DOHH2 (cell line): Measurements from ENCODE around the gene ALKBH3.
A peak's percentile ranks its signal among the peaks of the same experiment; 100 is the strongest.

Source experiments
- H3F3A ChIP-seq: fragments of 200-600 bp; sonication (generic), shearing (Covaris generic); 2 replicates; pipeline ENCODE4 v1.6.0; 2016; ENCODE audit warnings: antibody characterized with exemption, mild to moderate bottlenecking; ENCODE audit not compliant: control insufficient read depth, insufficient read depth
- H3K27ac ChIP-seq: fragments of 200-600 bp; sonication (generic); 2 replicates; pipeline ENCODE4 v1.5.1; 2014; ENCODE audit warnings: low read depth, mild to moderate bottlenecking, low read length, moderate library complexity
- H3K27me3 ChIP-seq: fragments of 200-600 bp; sonication (generic); 2 replicates; pipeline ENCODE4 v1.6.1; 2014; ENCODE audit warnings: mild to moderate bottlenecking, low read length, mixed read lengths; ENCODE audit not compliant: control insufficient read depth
- H3K36me3 ChIP-seq: fragments of 200-600 bp; sonication (generic); 2 replicates; pipeline ENCODE4 v1.6.1; 2014; ENCODE audit warnings: mild to moderate bottlenecking, low read length, moderate library complexity, mixed read lengths; ENCODE audit not compliant: control insufficient read depth
- H3K4me1 ChIP-seq: fragments of 200-600 bp; sonication (generic); 2 replicates; pipeline ENCODE4 v1.6.1; 2014; ENCODE audit warnings: mild to moderate bottlenecking, low read length, mixed read lengths; ENCODE audit not compliant: control insufficient read depth
- H3K4me2 ChIP-seq: fragments of 200-600 bp; sonication (generic); 2 replicates; pipeline ENCODE4 v1.6.0; 2014; ENCODE audit warnings: mild to moderate bottlenecking, low read length, moderate library complexity
- H3K4me3 ChIP-seq: fragments of 200-600 bp; sonication (generic); 2 replicates; pipeline ENCODE4 v1.5.1; 2014; ENCODE audit warnings: mild to moderate bottlenecking, low read length, mixed read lengths
- H3K79me2 ChIP-seq: fragments of 200-600 bp; sonication (generic); 2 replicates; pipeline ENCODE4 v1.6.1; 2014; ENCODE audit warnings: mild to moderate bottlenecking, low read length, mixed read lengths; ENCODE audit not compliant: control insufficient read depth
- H3K9me2 ChIP-seq: fragments of 200-600 bp; sonication (generic); replicated peaks from 2 replicates; pipeline ENCODE4 v1.6.1; 2014; ENCODE audit warnings: mild to moderate bottlenecking, low read length, mixed read lengths; ENCODE audit not compliant: control insufficient read depth
- H3K9me3 ChIP-seq: fragments of 200-600 bp; sonication (generic); 2 replicates; pipeline ENCODE4 v1.6.1; 2014; ENCODE audit warnings: antibody characterized with exemption, low read length, mixed read lengths; ENCODE audit not compliant: control insufficient read depth, insufficient read depth
- H4K20me1 ChIP-seq: fragments of 200-600 bp; sonication (generic); 2 replicates; pipeline ENCODE4 v1.6.0; 2014; ENCODE audit warnings: low read depth, mild to moderate bottlenecking, antibody characterized with exemption, low read length, moderate library complexity; ENCODE audit not compliant: control insufficient read depth, insufficient read depth
- CTCF ChIP-seq: fragments of 200-600 bp; sonication (generic); IDR thresholded peaks from one replicate; pipeline ENCODE4 v1.5.1; 2014; ENCODE audit warnings: antibody characterized with exemption, mild to moderate bottlenecking, low read depth, low read length; ENCODE audit not compliant: poor library complexity, severe bottlenecking
- EZH2phosphoT487 ChIP-seq: fragments of 200-600 bp; sonication (generic); IDR thresholded peaks from 2 replicates; pipeline ENCODE4 v1.6.1; 2017; ENCODE audit warnings: borderline replicate concordance, mild to moderate bottlenecking, antibody characterized with exemption, low read length, moderate library complexity, mixed read lengths

The ALKBH3 gene

GRCh38 chr11:43936076-43936475, 55.4 kb downstream of the ALKBH3 start:
- no peaks in the 10 kb centered on the region for H3F3A ChIP-seq
- no peak overlapping the region for H3K4me3 ChIP-seq
- no peaks in the 10 kb centered on the region for H3K9me2 ChIP-seq
- no peak overlapping the region for H3K4me2 ChIP-seq
- no peaks in the 10 kb centered on the region for H3K4me1 ChIP-seq
- H3K36me3 ChIP-seq = no peaks in the 10 kb centered on the region
- no peaks in the 10 kb centered on the region for H3K9me3 ChIP-seq
- H3K27me3 ChIP-seq = peaks cover 2% of the 10 kb centered on the region
- TF ChIP-seq CTCF (no peak), EZH2phosphoT487 (no peak)
- no peak overlapping the region for H3K27ac ChIP-seq
- no peaks in the 10 kb centered on the region for H4K20me1 ChIP-seq
- no peaks in the 10 kb centered on the region for H3K79me2 ChIP-seq

DNA sequence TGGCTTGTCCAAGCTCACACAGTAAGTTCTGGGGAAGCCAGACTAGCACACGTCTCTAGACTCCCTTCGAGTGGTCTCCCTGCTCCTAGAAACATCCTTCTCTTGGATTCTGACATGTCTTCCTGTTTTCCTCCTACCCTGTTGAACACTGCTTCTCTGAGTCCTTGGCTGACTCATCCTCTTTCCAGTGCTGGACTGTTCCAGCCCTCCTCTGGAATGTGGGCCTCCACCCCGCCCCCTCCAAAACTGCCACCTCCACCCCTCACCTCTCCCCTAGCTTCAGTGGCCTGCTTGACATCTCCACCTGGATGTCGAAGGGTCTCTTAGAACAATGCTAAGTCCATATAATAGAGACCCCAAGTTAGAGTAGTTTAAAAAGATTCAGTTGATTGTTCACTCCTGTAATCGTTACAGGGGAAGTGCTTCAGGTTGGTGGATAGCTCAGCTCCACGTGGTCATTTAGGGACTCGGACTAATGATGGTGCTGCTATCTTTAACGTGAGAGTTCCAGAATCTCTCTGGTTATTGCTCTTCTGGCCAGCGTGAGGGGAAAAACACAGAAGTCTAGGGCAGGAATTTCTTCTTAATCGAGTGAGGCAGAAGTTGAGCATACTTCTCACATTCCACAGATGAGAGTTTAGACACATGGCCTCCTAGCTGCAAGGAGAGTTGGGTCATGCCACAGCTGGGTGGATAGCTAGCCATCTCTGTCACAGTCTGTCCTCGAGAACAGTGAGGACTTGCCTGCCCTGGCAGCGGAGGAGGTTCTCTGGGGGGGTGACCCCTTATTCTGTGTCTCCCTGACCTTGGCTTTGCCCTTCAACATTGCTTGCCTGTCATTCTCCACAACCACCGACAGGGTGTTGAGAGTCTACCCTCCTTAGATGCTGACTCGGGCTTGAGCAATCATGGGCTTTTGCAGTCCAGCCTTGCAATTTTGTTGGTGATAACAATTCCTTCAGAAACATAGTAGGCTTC, 57.1 kb downstream of the ALKBH3 start:
- no peaks in the 10 kb centered on the region for H3K9me3 ChIP-seq
- TF ChIP-seq EZH2phosphoT487 = no peak
- no peak for TF ChIP-seq CTCF

DNA sequence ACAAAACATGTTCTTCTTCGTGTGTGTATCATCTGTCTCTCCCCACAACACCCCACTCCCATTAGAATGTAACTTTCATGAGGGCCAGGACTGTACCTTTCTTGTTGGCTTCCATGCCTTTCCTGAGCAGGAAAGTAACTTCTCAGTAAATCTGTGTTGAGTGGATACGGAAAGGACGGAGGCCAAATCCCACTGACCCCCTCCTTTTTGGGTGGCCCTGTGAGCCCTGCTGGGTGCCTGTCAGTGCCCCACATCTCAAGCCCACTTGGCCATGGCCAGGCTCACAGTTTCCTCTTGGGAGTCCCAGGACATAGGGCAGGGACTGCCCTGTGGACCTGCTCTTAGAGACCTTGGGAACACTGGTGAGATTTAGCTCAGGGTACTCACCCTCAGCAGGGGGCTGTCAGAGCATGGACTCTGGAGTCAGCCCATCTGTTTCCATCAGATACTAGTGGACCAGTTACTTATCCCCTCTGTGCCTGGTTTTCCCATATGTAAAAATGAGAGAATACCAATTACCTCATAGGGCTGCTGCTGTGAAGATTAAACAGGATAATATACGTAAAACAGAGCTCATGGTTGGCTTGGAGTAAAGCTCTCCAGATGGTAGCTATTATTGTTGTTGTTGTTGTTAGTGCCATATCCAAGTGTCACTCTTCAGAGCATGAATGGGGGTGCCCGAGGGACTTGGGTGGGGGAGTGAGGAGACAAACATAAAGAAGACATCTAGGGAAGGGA, 60.8 kb downstream of the ALKBH3 start:
- no peaks in the 10 kb centered on the region for H4K20me1 ChIP-seq
- no peaks in the 10 kb centered on the region for H3K9me3 ChIP-seq
- TF ChIP-seq EZH2phosphoT487 (no peak), CTCF (no peak)
- peak overlapping the region; percentile 33; the same call in 1 of the 2 replicates for H3K4me3 ChIP-seq
- no peak overlapping the region for H3K27ac ChIP-seq
- peak overlapping the region; percentile 44; the same call in 1 of the 2 replicates for H3K4me2 ChIP-seq
- H3K79me2 ChIP-seq = no peaks in the 10 kb centered on the region
- peaks cover 29% of the 10 kb centered on the region for H3K27me3 ChIP-seq
- H3F3A ChIP-seq = no peaks in the 10 kb centered on the region
- no peaks in the 10 kb centered on the region for H3K9me2 ChIP-seq
- no peaks in the 10 kb centered on the region for H3K36me3 ChIP-seq
- no peaks in the 10 kb centered on the region for H3K4me1 ChIP-seq

More for the DNA sequence above, 57.1 kb downstream of the ALKBH3 start:
- H3K4me3 ChIP-seq = no peak overlapping the region
- no peaks in the 10 kb centered on the region for H3F3A ChIP-seq
- no peaks in the 10 kb centered on the region for H3K79me2 ChIP-seq
- no peaks in the 10 kb centered on the region for H4K20me1 ChIP-seq
- no peak overlapping the region for H3K27ac ChIP-seq
- peaks cover 15% of the 10 kb centered on the region for H3K27me3 ChIP-seq
- H3K4me2 ChIP-seq = no peak overlapping the region
- H3K4me1 ChIP-seq = no peaks in the 10 kb centered on the region
- H3K36me3 ChIP-seq = no peaks in the 10 kb centered on the region
- no peaks in the 10 kb centered on the region for H3K9me2 ChIP-seq
